Transverse colon (tissue), 4 donors: ENCODE measurements around the gene CMTM2.

ENCODE experiments used
- CTCF ChIP-seq, 5 experiments: fragments of 200-600 bp in 3 of 5; fragments of 450-650 bp in 2 of 5; sonication (generic) in 3 of 5; IDR thresholded peaks; 1 replicate in 2 of 5; 2 replicates in 3 of 5; pipeline ENCODE4 v1.5.1; 2016 to 2017; ENCODE audit warnings: antibody characterized with exemption in 5 of 5, inconsistent platforms in 3 of 5, mild to moderate bottlenecking in 2 of 5, moderate library complexity in 1 of 5
- EP300 ChIP-seq: sonication (generic); formaldehyde crosslinking; IDR thresholded peaks from one replicate; pipeline ENCODE4 v1.6.1; 2017; ENCODE audit warnings: antibody characterized with exemption, low read depth
- POLR2A ChIP-seq: fragments of 450-650 bp; IDR thresholded peaks from one replicate; pipeline ENCODE4 v1.6.1; 2016; ENCODE audit warnings: antibody characterized with exemption, mild to moderate bottlenecking, moderate library complexity
- POLR2AphosphoS5 ChIP-seq, 3 donors: sonication (generic); formaldehyde crosslinking; IDR thresholded peaks; one replicate each; pipeline ENCODE4 v1.6.1; 2016; ENCODE audit warnings: antibody characterized with exemption in 3 of 3

GRCh38 chr16:66591018-66591417, 11.8 kb downstream of the CMTM2 start:
- TF ChIP-seq CTCF (IDR thresholded peaks at IDR 0.05) (no peak), POLR2AphosphoS5 (IDR thresholded peaks at IDR 0.05) (no peak), POLR2A (no peak), EP300 (no peak)
